GM12878 (cell line): ENCODE measurements around the gene HESX1. TPM values are rescaled to one million over a fixed set of nuclear protein-coding genes. Genes with fewer than 3 reads are reported as not detected.

ENCODE experiments used
- ATAC-seq: fragments of 200-7000 bp; cut with Tn5 transposase; 3 replicates; pipeline ENCODE4 v1.9.1; 2020; ENCODE audit warnings: mild to moderate bottlenecking, moderate library complexity
- BruUV-seq: library from RNA; stranded (reverse); fragments of 400-500 nt; replicated peaks from 2 replicates; lab custom pipeline; 2021; lab: Mats Ljungman, UMichigan
- CTCF ChIA-PET: fragments of 300-600 bp; sonication (Branson Sonifier 250); formaldehyde crosslinking; extraction: SDS; loops from one replicate; lab custom pipeline; 2021; ENCODE audit warnings: inconsistent platforms; lab: Yijun Ruan, JAX
- POLR2A ChIA-PET: fragments of 350-600 bp; formaldehyde crosslinking; extraction: SDS; loops from one replicate; lab custom pipeline; 2021; ENCODE audit warnings: inconsistent platforms; lab: Charles Lee
- RAD21 ChIA-PET: fragments of 300-600 bp; sonication (Branson Sonifier 250); formaldehyde crosslinking; loops from one replicate; lab custom pipeline; 2023; ENCODE audit warnings: antibody characterized with exemption; ENCODE audit not compliant: unreplicated experiment; lab: Charles Lee
- SMC1A ChIA-PET: fragments of 300-600 bp; sonication (Branson Sonifier 250); formaldehyde crosslinking; loops from one replicate; lab custom pipeline; 2023; ENCODE audit not compliant: unreplicated experiment, uncharacterized antibody; lab: Charles Lee
- DNase-seq: peaks from one replicate; pipeline ENCODE4 v3.0.0-alpha.2; 2011; ENCODE audit warnings: low read depth, low spot score
- FAIRE-seq: peaks from 3 replicates; lab custom pipeline; 2011; peaks lifted over from hg19 to GRCh38; lab: Jason Lieb, UNC
- H2AFZ ChIP-seq: 2 replicates; pipeline ENCODE4 v1.6.0; 2011; ENCODE audit warnings: low read depth, low read length, control low read depth; ENCODE audit not compliant: control insufficient read depth
- H3K27ac ChIP-seq: 2 replicates; pipeline ENCODE4 v1.5.1; 2011; ENCODE audit warnings: control low read depth; ENCODE audit not compliant: control insufficient read depth, insufficient read depth
- H3K27me3 ChIP-seq, 2 experiments: replicated peaks in 1 of 2; 2 replicates each; pipeline versions ENCODE4 v1.6.0 to v1.6.1; 2011; ENCODE audit warnings: low read length in 1 of 2; ENCODE audit not compliant: control insufficient read depth in 2 of 2, insufficient read depth in 2 of 2
- H3K36me3 ChIP-seq, 2 experiments: 2 replicates each; pipeline ENCODE4 v1.5.1; 2011; ENCODE audit warnings: low read length in 1 of 2; ENCODE audit not compliant: control insufficient read depth in 2 of 2, insufficient read depth in 2 of 2
- H3K4me1 ChIP-seq: 2 replicates; pipeline ENCODE4 v1.6.1; 2011; ENCODE audit warnings: mild to moderate bottlenecking, low read length, moderate library complexity, mixed read lengths; ENCODE audit not compliant: control insufficient read depth, insufficient read depth
- H3K4me2 ChIP-seq: 2 replicates; pipeline ENCODE4 v1.6.0; 2011; ENCODE audit warnings: control low read depth; ENCODE audit not compliant: control insufficient read depth, insufficient read depth
- H3K4me3 ChIP-seq: fragments of 200-600 bp; sonication (generic); 2 replicates; pipeline ENCODE4 v1.5.1; 2016
- H3K79me2 ChIP-seq: 2 replicates; pipeline ENCODE4 v1.6.0; 2011; ENCODE audit warnings: low read length; ENCODE audit not compliant: control insufficient read depth, insufficient read depth
- H3K9ac ChIP-seq: 2 replicates; pipeline ENCODE4 v1.8.0; 2011; ENCODE audit warnings: low read length, control low read depth, mixed read lengths; ENCODE audit not compliant: control insufficient read depth, insufficient read depth
- H3K9me3 ChIP-seq: replicated peaks from 3 replicates; pipeline ENCODE4 v1.5.1; 2011; ENCODE audit warnings: mild to moderate bottlenecking, low read length; ENCODE audit not compliant: control insufficient read depth, insufficient read depth
- H4K20me1 ChIP-seq: 2 replicates; pipeline ENCODE4 v1.6.0; 2011; ENCODE audit not compliant: control insufficient read depth, insufficient read depth
- JUND ChIP-seq: IDR thresholded peaks from 2 replicates; pipeline ENCODE4 v1.6.1; 2012; ENCODE audit warnings: low read depth, mild to moderate bottlenecking, low read length, improper control_type of control experiment, moderate library complexity
- RAD21 ChIP-seq: IDR thresholded peaks from 2 replicates; pipeline ENCODE4 v1.6.1; 2011; ENCODE audit warnings: mild to moderate bottlenecking, low read depth, low read length, moderate library complexity; ENCODE audit not compliant: insufficient read depth
- WGBS: methylation state at CpG from one replicate; pipeline ENCODE4 v1.1.6; 2016; ENCODE audit warnings: low lambda C conversion rate; ENCODE audit not compliant: insufficient replicate concordance, insufficient coverage; ENCODE audit errors: missing lambda C conversion rate; 5-methylcytosine and 5-hydroxymethylcytosine counted together
- in situ Hi-C: fragments of 300-500 bp; cut with MboI; formaldehyde crosslinking; loops from 9 replicates; pipeline ENCODE4 v1.14.3; 2018; ENCODE audit warnings: mixed read lengths
- intact Hi-C: fragments of 100-400 bp; cut with micrococcal nuclease; formaldehyde crosslinking; loops from one replicate; pipeline ENCODE4 v1.14.2; 2022; ENCODE audit not compliant: unreplicated experiment
- polyA plus RNA-seq, 11 experiments: library from polyadenylated mRNA; depleted of rRNA in 4 of 11; unstranded in 6 of 11; stranded (reverse) in 5 of 11; fragments of >200 nt; fragmentation: Nextera tagmentation in 4 of 11; fragmentation: Illumina TruSeq in 1 of 11; extraction: Ambion mirVana in 4 of 11; extraction: Trizol in 1 of 11; gene quantifications; 1 replicate in 1 of 11; 2 replicates in 10 of 11; pipeline versions ENCODE4 v1.2.1 to v1.2.3, GENCODE V29; 2011 to 2016; ENCODE audit warnings: inconsistent platforms in 2 of 11, missing spikeins in 2 of 11, low read depth in 1 of 11
- total RNA-seq, 4 experiments: library from RNA; depleted of rRNA in 3 of 4; stranded (reverse); fragments of >200 nt in 3 of 4; fragmentation: Illumina TruSeq in 1 of 4; extraction: Trizol in 1 of 4; gene quantifications; 2 replicates each; pipeline versions ENCODE4 v1.2.1 to v1.2.3, GENCODE V29; 2013 to 2021
- TF ChIP-seq, protein P1 (sequence below), 3 experiments: IDR thresholded peaks in 2 of 3; conservative IDR thresholded peaks in 1 of 3; 2 replicates each; pipeline ENCODE4 v1.5.1; 2011; ENCODE audit warnings: low read depth in 3 of 3, low read length in 3 of 3, mild to moderate bottlenecking in 3 of 3, control low read depth in 2 of 3, moderate library complexity in 2 of 3, inconsistent platforms in 1 of 3, mixed read lengths in 1 of 3; ENCODE audit not compliant: control insufficient read depth in 2 of 3, insufficient read depth in 1 of 3; ENCODE audit errors: extremely low read depth in 1 of 3

HESX1 gene
- total and polyA plus RNA-seq, 10 of the 15 experiments (the other 5 are each of a cell fraction or from before 2014, with no cell fraction given): 2.5 to 5.9 (median 4.3) TPM

DNA sequence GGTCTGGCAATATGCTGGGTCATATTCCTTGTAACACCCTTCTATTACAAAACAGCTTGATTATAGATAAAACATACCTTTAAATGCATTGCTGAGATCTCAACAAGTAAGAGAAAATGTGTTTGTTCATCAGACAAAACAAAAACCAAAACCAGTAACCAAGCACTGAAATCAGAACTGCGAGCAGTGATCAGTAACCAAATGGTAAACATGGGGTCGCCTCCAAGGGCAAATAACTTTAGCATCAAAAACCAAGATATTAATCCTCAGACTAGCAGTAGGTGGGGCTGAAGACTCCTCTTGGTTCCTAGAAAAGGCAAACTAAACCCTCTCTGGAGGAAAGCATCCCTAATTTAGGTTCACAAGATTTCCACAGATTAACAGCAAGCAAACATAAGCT is 6.6 kb upstream of the HESX1 start:
- H2AFZ ChIP-seq: peak overlapping the region; percentile 66
- no TSS peak for BruUV-seq
- no peak for DNase-seq
- WGBS: 16% methylated on average over 2 of the region's 2 CpGs
- peaks cover 7% of the 10 kb centered on the region for H3K4me1 ChIP-seq
- peak overlapping the region; percentile 46 for H3K4me2 ChIP-seq
- FAIRE-seq: no peak
- H3K27me3 ChIP-seq: no peaks in the 10 kb centered on the region
- H3K27ac ChIP-seq: peak overlapping the region; percentile 33
- no peaks in the 10 kb centered on the region for H3K9me3 ChIP-seq
- ChIA-PET CTCF (interaction anchor here (0.7 to 1.7 kb wide), 3 partner anchors 17 to 27 kb away, joined by 3 to 5 read pairs (median 3); no protein-coding TSS in a partner anchor), POLR2A (interaction anchor here (0.6 to 1.6 kb wide), 2 partner anchors 10 to 737 kb away, joined by 3 to 7 read pairs; no protein-coding TSS in a partner anchor), RAD21 (interaction anchor here (0.7 kb wide), 1 partner anchor 27 kb away, joined by 3 read pairs; no protein-coding TSS in a partner anchor), SMC1A (interaction anchor here (0.6 to 1.4 kb wide), 2 partner anchors 10 to 12 kb away, joined by 3 to 4 read pairs; no protein-coding TSS in a partner anchor)
- no peak overlapping the region for H3K9ac ChIP-seq
- no peaks in the 10 kb centered on the region for H3K36me3 ChIP-seq
- peak; percentile 55 for ATAC-seq
- TF ChIP-seq, protein P1, sequence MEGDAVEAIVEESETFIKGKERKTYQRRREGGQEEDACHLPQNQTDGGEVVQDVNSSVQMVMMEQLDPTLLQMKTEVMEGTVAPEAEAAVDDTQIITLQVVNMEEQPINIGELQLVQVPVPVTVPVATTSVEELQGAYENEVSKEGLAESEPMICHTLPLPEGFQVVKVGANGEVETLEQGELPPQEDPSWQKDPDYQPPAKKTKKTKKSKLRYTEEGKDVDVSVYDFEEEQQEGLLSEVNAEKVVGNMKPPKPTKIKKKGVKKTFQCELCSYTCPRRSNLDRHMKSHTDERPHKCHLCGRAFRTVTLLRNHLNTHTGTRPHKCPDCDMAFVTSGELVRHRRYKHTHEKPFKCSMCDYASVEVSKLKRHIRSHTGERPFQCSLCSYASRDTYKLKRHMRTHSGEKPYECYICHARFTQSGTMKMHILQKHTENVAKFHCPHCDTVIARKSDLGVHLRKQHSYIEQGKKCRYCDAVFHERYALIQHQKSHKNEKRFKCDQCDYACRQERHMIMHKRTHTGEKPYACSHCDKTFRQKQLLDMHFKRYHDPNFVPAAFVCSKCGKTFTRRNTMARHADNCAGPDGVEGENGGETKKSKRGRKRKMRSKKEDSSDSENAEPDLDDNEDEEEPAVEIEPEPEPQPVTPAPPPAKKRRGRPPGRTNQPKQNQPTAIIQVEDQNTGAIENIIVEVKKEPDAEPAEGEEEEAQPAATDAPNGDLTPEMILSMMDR (IDR thresholded peaks at IDR 0.05 in 2 of 3, conservative IDR thresholded peaks at IDR 0.05 in 1 of 3; ENCODE audit: control insufficient read depth in 2 of 3, extremely low read depth in 1 of 3, insufficient read depth in 1 of 3, low read depth in 3 of 3, low read length in 3 of 3): peak in 1 of 3 experiments; percentile 6; a peak in 1 of 6 replicates
- no peak for TF ChIP-seq JUND
- TF ChIP-seq RAD21: peak; percentile 20; the same call in 1 of the 2 replicates
- no peak overlapping the region for H3K4me3 ChIP-seq
- intact Hi-C loops: no loop called here
- no peaks in the 10 kb centered on the region for H4K20me1 ChIP-seq
- in situ Hi-C loops: no loop called here
- H3K79me2 ChIP-seq: no peaks in the 10 kb centered on the region
